HG03280 (cell line): ENCODE results near the gene JADE1.

Experiments
- ATAC-seq: cut with Tn5 transposase; IDR thresholded peaks from one replicate; pipeline ENCODE4 v1.9.1; 2021; ENCODE audit warnings: mild to moderate bottlenecking, moderate library complexity; ENCODE audit not compliant: unreplicated experiment

Gene JADE1

GRCh38 chr4:128809477-128810330, at the start of gene JADE1:
TSS of gene JADE1 (plus strand) at chr4:128809700. CDS start at chr4:128831759, 22,059 bp downstream.
- peak; percentile 51 for ATAC-seq

- no peak for ATAC-seq
Measured at GRCh38 chr4:128766781-128767180, 42.7 kb upstream of the JADE1 start.

GRCh38 chr4:128768373-128768996, 41.0 kb upstream of the JADE1 start:
- no peak for ATAC-seq

DNA sequence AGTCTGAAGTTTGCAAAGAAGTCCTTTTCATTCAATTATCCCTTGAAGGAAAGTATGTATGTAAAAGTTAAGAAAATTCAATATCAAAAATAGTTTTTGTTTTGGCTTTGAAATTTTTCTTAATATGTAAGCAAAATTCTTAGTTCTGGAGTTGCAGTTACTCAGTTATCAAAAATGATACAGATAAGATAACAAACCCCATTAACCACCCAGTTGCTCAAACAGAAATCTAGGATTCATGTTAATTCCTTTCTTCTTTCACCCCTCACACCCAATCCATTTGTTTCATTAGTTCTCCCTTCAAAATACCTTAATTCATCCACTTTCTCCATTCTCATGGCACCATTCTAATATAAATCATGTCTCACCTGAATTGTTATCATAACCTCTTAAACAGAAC, 40.5 kb upstream of the JADE1 start:
- no peak for ATAC-seq

DNA sequence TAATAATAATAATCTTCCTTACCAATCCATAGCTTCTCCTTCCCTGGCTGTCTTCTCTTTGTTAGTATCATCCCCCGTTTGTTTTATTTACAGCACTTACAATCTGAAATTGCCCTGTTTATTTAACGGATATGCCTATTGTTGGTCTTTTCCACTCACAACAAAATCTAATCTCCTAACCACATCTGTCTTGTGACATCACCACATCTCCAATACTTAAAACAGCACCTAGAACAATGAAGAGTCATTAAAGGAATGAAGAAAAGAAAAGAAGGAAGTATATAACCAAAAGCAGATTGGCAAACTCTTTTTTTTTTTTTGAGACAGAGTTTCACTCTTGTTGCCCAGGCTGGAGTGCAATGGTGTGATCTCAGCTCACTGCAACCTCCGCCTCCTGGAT, 38.7 kb upstream of the JADE1 start:
- no peak for ATAC-seq

DNA sequence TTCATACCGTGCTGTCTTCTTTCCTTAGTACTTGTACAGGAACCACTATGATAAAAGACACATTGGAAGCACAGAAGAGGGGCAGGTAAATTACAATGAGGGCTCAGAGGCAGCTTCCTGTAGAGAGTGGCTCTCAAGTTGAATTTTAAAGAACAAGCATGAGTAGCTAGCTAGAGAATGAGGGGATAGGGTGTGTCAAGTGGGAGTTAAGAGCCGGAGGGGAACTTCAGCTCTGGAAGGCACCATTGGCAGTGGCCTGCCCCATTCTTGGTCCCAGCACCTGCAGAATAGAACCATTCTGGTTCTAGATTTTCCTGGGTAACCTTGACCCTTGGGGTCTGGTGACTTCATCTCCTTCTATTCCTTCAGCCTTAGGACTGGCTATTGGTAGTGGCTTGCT, 34.0 kb upstream of the JADE1 start:
- ATAC-seq, result no peak

DNA sequence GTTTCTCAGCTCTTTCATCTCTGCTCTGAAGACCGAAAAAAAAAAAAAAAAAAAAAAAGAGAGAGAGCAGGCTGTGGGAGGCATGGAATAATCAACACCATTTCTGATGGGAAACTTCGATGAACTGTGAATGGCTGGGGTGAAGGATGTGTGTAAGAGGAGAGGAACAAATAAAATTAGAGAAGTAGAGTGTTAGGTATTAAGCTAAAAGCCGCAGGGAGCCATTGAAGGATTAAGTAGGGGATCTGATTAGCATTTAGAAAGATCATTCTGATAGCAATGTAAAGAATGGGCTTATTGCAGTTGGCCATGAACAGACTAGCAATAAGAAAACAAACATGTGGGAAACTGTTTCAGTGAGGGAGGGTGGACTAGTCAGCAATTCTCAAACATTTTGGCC, 33.6 kb upstream of the JADE1 start:
- no peak for ATAC-seq

- no peak for ATAC-seq
Measured at GRCh38 chr4:128776794-128777216, 32.7 kb upstream of the JADE1 start.

- ATAC-seq, result no peak
Measured at GRCh38 chr4:128780688-128781087, 28.8 kb upstream of the JADE1 start.

DNA sequence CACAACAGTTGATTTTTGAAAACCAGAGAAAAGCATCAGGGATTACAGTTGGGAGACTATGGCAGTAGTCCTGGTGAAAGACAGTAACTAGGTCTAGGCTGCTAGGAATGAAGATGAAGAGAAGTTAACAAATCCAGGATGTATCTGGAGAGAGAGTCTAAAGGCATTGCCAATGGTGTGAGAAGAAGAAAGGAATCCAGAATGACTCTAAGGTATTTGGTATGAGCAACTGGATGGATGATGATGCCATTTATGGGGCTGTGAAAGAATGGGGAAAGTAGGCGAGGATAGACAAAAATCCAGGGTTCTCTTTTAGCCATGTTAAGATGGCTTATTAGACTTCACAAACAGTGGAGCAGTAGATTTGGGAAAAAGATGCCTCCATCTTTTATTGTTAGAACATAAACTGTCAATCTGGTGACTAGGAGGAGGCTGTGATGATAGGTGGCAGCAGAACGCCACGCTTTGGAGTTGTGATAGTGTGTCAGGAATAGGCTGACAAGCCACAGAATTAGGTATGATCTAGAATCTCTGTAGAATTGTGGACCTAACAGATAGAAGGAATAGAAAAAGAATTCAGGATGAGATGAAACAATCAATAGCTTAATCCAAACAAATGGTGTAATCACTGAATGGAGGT, 27.3 kb upstream of the JADE1 start:
- ATAC-seq, result no peak

DNA sequence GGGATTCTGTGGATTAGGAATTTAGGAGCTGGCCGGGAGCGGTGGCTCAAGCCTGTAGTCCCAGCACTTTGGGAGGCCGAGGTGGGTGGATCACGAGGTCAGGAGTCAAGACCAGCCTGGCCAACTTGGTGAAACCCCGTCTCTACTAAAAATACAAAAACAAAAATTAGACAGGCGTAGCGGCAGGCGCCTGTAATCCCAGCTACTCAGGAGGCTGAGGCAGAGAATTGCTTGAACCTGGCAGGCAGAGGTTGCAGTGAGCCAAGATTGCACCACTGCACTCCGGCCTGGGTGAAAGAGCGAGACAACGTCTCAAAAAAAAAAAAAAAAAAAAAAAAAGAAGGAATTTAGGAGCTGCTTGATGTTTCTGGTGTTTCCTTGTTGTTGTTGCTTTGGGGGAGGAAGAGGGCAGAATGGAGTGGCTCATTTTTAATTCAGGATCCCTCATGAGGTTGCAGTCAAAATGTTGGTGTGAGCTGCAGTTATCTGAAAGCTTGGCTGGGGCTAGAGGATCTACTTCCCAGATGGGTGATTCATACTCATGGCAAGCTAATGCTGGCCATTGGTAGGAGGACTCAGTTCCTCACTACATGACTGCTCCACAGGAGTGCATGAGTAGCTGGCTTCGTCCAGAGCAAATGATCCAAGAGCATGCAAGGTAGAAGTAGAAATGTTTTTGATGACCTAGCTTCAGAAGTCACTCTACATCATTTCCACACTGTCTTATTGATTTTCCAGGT, 26.5 kb upstream of the JADE1 start:
- ATAC-seq, result no peak

DNA sequence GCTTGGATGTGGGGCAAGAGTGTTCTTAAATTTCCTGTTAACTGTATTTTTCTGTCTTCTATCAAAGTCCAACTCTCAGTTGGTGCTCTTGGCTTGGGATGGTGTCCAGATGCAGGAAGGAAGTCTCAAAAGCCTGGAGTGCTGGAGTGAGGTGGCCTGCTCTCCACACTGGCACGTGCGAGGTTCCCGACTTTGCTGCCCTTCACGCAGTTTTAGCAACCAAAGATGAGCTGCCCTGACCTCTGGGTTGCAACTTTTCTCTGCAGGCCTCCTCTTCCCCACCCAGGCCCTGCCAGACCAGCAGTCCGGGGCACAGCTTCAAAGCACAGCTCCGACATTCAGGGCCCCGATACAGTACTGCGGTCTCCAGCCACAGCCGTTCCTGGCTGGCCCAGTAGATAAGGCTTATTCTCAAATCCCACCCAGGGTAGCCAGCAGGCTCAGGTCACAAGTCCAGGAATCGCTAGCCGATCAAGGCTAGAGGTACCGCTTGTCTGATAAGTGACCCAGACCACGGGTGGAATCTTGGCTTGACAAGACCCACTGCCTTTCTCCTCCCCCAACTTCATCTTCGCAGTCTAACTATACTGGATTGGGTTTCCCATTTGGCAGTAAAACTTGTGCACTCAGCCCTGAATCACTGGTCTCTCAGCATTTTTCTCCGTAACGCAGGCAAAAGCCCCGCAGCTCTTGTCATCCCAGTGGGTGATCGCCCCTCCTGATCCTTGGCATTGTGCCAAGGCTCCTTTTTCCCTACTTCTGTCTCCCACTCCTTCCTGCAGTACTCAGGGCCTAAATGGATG, 21.8 kb upstream of the JADE1 start:
- ATAC-seq, result no peak

GRCh38 chr4:128793859-128794672, 15.4 kb upstream of the JADE1 start:
- ATAC-seq, result no peak

DNA sequence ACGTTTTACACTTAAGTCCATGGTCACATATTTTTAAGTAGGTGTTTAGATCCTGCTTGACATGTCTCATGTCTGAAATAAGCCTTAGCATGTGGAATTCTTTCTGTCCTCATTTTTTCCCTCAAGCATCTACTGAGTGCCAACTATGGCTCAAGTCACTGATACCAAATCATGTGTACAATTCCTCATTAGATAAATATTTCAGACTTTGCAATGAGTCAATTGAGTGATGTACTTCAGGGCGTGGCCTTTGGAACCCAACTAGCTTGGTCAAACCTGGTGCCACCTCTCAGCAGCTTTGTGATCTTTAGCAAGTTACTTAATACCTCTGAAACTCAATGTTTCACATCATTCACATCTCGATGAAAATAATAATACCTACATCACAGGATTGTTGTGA, 12.6 kb upstream of the JADE1 start:
- no peak for ATAC-seq

- ATAC-seq, result no peak
Measured at GRCh38 chr4:128800284-128800683, 9.2 kb upstream of the JADE1 start.

GRCh38 chr4:128800701-128801284, 8.7 kb upstream of the JADE1 start:
- no peak for ATAC-seq

DNA sequence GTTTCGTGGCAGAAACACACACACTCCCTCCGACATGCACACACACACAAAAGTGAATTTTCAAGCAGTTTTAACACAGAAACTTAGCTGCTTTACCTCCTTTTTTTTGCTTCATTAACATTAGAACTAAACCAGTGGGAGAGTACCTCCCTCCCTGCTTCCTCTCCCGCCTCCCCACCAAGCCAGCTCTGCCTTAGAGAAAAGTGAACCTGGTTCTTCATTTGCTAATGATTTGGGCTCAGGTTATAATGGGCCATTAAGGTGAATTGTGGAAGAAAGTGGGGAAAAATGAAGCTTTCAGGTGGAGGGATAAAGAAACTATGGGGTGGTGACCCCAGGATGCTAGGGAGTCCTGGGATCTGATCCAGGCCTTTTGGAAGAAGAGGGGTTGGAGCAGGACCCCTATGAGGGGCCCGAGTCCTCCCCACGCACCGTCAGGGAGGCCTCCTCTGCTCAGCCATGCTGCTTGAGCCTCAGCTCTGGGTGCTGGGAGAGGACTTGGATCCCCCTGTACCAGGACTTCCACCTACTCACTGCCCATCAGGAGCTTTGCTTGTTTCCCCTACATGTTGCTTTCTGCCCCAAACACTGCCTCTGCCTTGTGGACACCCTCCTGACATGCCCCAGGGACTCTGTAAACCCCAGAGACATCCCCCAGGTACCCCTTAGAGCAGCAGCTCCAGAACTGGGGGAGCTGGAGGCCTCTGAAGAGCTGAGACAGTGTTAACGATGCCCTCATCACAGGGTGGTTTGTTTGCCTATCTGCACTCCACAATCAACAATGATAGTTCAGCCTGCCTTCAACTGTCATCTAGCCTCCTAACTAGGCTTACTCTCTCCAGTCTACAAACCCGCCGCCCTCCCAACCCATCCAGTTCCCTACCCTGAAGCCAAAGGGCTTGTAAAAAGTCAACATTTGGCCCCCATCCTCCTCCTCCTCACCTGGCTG, 6.5 kb upstream of the JADE1 start:
- no peak for ATAC-seq

GRCh38 chr4:128803783-128804182, 5.7 kb upstream of the JADE1 start:
- ATAC-seq, result no peak
